Stimulated activated CD8-positive, alpha-beta memory T cell treated with anti-CD3 and anti-CD28 coated beads, Interleukin-15, amount 100 ng/mL, for 24 hours (primary cell): ENCODE measurements around the gene MFRP.

Experiments
- DNase-seq: peaks from one replicate; pipeline ENCODE4 v3.0.0-alpha.2; 2020; ENCODE audit warnings: low read depth

MFRP gene

GRCh38 chr11:119357074-119357473 lies 10.6 kb upstream of the MFRP start:
- no peak for DNase-seq

- DNase-seq = peak; percentile 52
Measured at GRCh38 chr11:119356349-119357031, 10.0 kb upstream of the MFRP start.

- no peak for DNase-seq
Measured at GRCh38 chr11:119355091-119355843, 8.8 kb upstream of the MFRP start.

GRCh38 chr11:119352857-119353260 lies 6.4 kb upstream of the MFRP start:
- DNase-seq = no peak

GRCh38 chr11:119351232-119351631 lies 4.7 kb upstream of the MFRP start:
- no peak for DNase-seq

GRCh38 chr11:119350302-119350701 lies 3.8 kb upstream of the MFRP start:
- DNase-seq = no peak

GRCh38 chr11:119347940-119348605 lies 1.6 kb upstream of the MFRP start:
- DNase-seq = no peak

- no peak for DNase-seq
Measured at GRCh38 chr11:119347242-119347641, 737 bp upstream of the MFRP start.

GRCh38 chr11:119345685-119346084 lies 820 bp downstream of the MFRP start:
- no peak for DNase-seq

- no peak for DNase-seq
Measured at GRCh38 chr11:119344291-119345010, 2.1 kb downstream of the MFRP start.

GRCh38 chr11:119343726-119344125 lies 2.8 kb downstream of the MFRP start:
- no peak for DNase-seq

- DNase-seq = no peak
Measured at GRCh38 chr11:119342362-119343130, 4.0 kb downstream of the MFRP start.

GRCh38 chr11:119342023-119342300 lies 4.5 kb downstream of the MFRP start:
- DNase-seq = no peak

- DNase-seq = no peak
Measured at GRCh38 chr11:119341222-119342022, 5.1 kb downstream of the MFRP start.

- no peak for DNase-seq
Measured at GRCh38 chr11:119340335-119341221, 5.9 kb downstream of the MFRP start, which contains the start of gene C1QTNF5. TSS of gene C1QTNF5 (minus strand) at chr11:119340883. CDS start at chr11:119340397, 486 bp downstream.

GRCh38 chr11:119339589-119340334 lies 6.7 kb downstream of the MFRP start:
- no peak for DNase-seq

GRCh38 chr11:119338965-119339588 lies 7.4 kb downstream of the MFRP start:
- DNase-seq = no peak

GRCh38 chr11:119338318-119338890 lies 8.1 kb downstream of the MFRP start:
- DNase-seq = peak; percentile 40
